HG03066 (cell line): ENCODE measurements around the gene FDX2.

Source experiments
- ATAC-seq: cut with Tn5 transposase; IDR thresholded peaks from one replicate; pipeline ENCODE4 v1.9.1; 2021; ENCODE audit warnings: low read depth; ENCODE audit not compliant: unreplicated experiment

FDX2 gene

GRCh38 chr19:10306327-10306726 lies 9.5 kb downstream of the FDX2 start:
- no peak for ATAC-seq

- ATAC-seq = no peak
Measured at GRCh38 chr19:10305139-10305806, 10.5 kb downstream of the FDX2 start.

GRCh38 chr19:10299545-10300458 lies 16.0 kb downstream of the FDX2 start:
- no peak for ATAC-seq

GRCh38 chr19:10295847-10296591 lies 19.8 kb downstream of the FDX2 start:
- ATAC-seq = no peak

DNA sequence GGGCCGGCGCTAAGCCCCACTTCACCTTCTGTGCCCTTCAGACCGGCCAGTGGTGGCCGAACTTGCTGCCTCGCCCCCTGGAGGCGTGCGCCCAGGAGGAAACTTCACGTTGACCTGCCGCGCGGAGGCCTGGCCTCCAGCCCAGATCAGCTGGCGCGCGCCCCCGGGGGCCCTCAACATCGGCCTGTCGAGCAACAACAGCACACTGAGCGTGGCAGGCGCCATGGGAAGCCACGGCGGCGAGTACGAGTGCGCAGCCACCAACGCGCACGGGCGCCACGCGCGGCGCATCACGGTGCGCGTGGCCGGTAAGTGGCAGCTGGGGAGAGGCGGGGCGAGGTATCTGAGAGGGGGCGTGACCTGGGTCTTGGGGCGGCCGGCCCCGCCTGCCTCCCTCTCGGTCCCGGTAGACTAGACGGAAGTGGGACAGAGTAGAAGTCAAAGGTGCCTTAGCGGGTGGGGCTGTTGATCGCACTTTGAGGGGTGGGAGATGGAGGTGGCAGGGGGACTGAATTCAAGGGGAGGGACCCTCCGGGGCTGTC lies 20.4 kb downstream of the FDX2 start:
- ATAC-seq = peak; percentile 61

- ATAC-seq = no peak
Measured at GRCh38 chr19:10294368-10294697, 21.5 kb downstream of the FDX2 start.

GRCh38 chr19:10293637-10294367 lies 22.0 kb downstream of the FDX2 start:
- ATAC-seq = no peak

- ATAC-seq = no peak
Measured at GRCh38 chr19:10292789-10293636, 22.8 kb downstream of the FDX2 start.

DNA sequence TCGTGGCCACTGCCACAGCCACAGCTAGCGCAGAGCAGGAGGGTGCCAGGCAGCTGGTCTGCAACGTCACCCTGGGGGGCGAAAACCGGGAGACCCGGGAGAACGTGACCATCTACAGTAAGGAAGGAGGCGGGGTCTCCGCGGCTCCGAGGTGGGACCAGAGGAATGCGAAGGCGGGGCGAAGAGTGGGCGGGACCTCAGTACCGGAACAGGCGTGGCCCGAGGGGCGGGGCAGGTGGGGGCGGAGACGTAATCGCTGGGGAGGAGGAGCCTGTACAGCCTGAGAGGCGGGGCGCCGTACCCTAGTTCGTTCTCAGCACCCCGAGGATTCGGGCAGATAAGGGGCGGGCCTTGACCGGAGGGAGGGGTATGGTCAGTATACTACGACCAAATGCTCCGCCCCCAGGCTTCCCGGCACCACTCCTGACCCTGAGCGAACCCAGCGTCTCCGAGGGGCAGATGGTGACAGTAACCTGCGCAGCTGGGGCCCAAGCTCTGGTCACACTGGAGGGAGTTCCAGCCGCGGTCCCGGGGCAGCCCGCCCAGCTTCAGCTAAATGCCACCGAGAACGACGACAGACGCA lies 23.5 kb downstream of the FDX2 start:
- ATAC-seq = no peak

GRCh38 chr19:10291554-10292205 lies 24.1 kb downstream of the FDX2 start:
- no peak for ATAC-seq

GRCh38 chr19:10290876-10291553 lies 24.8 kb downstream of the FDX2 start:
- ATAC-seq = no peak

DNA sequence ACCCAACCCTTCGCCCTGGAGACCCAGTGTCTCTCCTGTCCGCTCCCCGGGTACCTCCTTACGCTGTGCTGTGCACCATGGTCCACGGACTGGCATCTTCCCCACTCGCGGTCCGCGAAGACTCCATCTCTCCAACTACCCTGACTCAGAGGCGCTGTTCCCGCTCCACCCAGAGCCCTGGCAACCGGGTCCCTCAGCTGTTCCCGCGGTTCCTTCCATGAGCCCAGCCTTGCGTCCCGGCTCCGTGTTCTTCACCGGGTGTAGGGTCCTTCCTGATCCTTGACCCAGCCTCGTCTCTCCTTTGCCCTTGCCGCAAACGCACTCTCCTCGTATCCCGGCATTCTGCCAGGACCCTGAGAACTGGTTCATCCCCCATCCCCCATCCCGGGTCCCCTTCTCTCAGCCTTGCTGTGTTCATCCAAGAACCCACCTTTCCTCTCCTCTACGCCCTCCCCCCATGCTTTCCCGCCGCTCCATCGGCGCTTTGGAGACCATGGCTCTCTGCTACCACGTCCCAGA lies 25.4 kb downstream of the FDX2 start:
- ATAC-seq = no peak

DNA sequence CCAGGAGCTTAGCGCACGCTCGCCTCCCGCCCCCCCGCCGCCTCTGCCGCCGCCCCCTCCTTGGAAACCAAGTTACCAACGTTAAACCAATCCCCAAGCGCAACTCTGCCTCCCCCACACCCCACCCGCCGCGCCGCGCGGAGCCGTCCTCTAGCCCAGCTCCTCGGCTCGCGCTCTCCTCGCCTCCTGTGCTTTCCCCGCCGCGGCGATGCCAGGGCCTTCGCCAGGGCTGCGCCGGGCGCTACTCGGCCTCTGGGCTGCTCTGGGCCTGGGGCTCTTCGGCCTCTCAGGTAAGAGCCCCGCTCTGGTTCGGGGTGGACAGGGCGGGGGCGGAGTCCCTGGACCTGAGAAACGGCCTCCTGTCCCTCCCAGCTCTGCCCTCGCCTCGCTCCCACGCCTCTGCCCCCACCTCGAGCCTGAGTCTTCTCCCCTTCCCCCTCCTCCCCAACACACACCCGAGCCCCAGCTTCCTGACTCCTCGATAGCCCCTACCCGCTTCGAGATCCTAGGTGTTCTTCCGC lies 25.9 kb downstream of the FDX2 start, which contains the start of gene ICAM5:
Gene ICAM5, plus strand, starts transcription at position 117 of the 521 bp plus-strand sequence. Its CDS starts 92 bp downstream, at position 209.
- no peak for ATAC-seq

GRCh38 chr19:10289167-10289835 lies 26.5 kb downstream of the FDX2 start:
- ATAC-seq = no peak

DNA sequence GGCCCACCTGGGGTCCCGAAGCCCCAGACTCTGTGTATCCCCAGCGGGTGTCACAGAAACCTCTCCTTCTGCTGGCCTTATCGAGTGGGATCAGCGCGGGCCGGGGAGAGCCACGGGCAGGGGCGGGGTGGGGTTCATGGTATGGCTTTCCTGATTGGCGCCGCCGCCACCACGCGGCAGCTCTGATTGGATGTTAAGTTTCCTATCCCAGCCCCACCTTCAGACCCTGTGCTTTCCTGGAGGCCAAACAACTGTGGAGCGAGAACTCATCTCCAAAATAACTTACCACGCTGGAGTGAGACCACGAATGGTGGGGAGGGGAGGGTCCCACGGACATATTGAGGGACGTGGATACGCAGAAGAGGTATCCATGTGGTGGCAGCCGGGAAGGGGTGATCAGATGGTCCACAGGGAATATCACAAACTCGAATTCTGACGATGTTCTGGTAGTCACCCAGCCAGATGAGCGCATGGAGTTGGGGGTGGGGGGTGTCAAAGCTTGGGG lies 27.1 kb downstream of the FDX2 start:
- ATAC-seq = no peak

DNA sequence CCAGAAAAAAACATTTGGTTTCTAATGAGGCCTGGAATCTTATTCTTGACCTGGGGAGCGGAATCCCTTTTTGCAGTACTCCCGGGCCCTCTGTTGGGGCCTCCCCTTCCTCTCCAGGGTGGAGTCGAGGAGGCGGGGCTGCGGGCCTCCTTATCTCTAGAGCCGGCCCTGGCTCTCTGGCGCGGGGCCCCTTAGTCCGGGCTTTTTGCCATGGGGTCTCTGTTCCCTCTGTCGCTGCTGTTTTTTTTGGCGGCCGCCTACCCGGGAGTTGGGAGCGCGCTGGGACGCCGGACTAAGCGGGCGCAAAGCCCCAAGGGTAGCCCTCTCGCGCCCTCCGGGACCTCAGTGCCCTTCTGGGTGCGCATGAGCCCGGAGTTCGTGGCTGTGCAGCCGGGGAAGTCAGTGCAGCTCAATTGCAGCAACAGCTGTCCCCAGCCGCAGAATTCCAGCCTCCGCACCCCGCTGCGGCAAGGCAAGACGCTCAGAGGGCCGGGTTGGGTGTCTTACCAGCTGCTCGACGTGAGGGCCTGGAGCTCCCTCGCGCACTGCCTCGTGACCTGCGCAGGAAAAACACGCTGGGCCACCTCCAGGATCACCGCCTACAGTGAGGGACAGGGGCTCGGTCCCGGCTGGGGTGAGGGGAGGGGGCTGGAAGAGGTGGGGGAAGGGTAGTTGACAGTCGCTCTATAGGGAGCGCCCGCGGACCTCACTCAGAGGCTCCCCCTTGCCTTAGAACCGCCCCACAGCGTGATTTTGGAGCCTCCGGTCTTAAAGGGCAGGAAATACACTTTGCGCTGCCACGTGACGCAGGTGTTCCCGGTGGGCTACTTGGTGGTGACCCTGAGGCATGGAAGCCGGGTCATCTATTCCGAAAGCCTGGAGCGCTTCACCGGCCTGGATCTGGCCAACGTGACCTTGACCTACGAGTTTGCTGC lies 28.7 kb downstream of the FDX2 start, which contains the start of gene ICAM4:
Gene ICAM4, plus strand, starts transcription at position 153 of the 935 bp plus-strand sequence. Its CDS starts 58 bp downstream, at position 211.
- no peak for ATAC-seq
